Measurements from ENCODE around the gene CRAMP1. TPM values are rescaled to one million over a fixed set of nuclear protein-coding genes. Genes with fewer than 3 reads are reported as not detected.

CRAMP1 gene
- total RNA-seq, 1 experiment from 2014 or later = 22.9 TPM

DNA sequence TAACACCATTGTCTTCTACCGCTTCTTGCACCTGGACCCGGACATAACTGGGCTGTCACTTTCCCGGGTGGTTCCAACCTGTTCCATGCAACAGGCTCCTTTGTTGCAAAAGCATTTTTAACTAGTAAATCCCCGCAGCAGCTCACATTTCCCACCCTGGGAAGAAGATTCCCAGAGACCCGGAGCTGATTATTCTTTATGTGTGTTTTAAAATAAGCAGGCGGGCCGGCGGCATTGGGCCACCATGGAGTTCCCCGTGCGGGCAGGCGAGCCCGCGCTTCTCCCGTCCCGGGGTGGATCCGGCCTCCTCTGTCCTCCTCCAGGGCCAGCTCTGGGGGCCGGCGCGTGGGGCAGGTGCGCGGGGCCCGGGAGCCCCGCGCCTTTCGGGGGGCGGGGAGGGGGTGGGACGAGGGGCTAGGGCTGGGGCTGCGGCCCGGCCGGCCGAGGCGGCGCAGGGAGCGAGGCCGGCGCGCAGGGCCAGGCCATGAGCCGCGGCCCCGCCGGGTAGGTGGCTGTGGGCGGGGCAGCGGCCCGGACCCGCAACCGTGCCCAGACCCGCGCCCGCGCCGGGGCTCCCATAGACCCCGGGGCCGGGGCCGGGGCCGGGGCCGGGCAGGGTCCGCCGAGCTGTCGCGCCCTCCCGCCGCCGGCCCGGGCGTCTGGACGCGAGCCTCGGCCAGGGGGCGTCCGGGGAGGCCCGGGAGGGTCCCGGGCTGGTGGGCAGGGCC, 1.7 kb downstream of the CRAMP1 start:
- RAD21 ChIA-PET (ENCODE audit: low non-redundant PET in 1 of 2, low total read pairs in 2 of 2, uncharacterized antibody in 2 of 2, unreplicated experiment in 2 of 2) = no interaction called here
- Histone ChIP-seq H3K79me2 (ENCODE audit: insufficient read depth, low read length) (peaks cover 53% of the 10 kb centered on the region), H3K27ac (ENCODE audit: low read depth, low read length) (peak overlapping the region; percentile 45; the same call in 1 of the 2 replicates), H3K4me2 (ENCODE audit: low read length) (peak overlapping the region; percentile 98), H3K27me3 (ENCODE audit: insufficient read depth, low read length) (no peaks in the 10 kb centered on the region), H3K9me3 (ENCODE audit: control insufficient read depth in 1 of 2, insufficient read depth in 1 of 2, low read depth in 1 of 2, low read length in 2 of 2) (no peaks in the 10 kb centered on the region), H2AFZ (ENCODE audit: low read depth, low read length, poor library complexity, severe bottlenecking) (no peak overlapping the region), H3K4me1 (ENCODE audit: control insufficient read depth in 1 of 2, insufficient read depth in 2 of 2, low read length in 2 of 2) (peaks cover 7 to 35% of the 10 kb centered on the region in 2 experiments), H3K4me3 (replicated peaks in 1 of 2; ENCODE audit: low read depth in 1 of 2, low read length in 2 of 2) (peak overlapping the region; percentile 91 to 94), H4K20me1 (ENCODE audit: insufficient read depth) (no peaks in the 10 kb centered on the region), H3K36me3 (ENCODE audit: control insufficient read depth in 1 of 2, insufficient read depth in 2 of 2, low read length in 2 of 2) (peaks cover 6 to 15% of the 10 kb centered on the region in 2 experiments; a peak in 2 of 4 replicates), H3K9ac (ENCODE audit: low read length) (peak overlapping the region; percentile 93), H3K9me2 (ENCODE audit: insufficient read depth) (no peaks in the 10 kb centered on the region)
- no peak for DNase-seq (ENCODE audit: low read depth, low spot score)
- intact Hi-C loops (cut with micrococcal nuclease) = loop anchor here (5.0 kb wide), 1 partner anchor 197 kb away; no protein-coding TSS in a partner anchor
- TF ChIP-seq ZFX (IDR thresholded peaks at IDR 0.05) = peak; percentile 61
- TF ChIP-seq MAX (IDR thresholded peaks at IDR 0.05) = 0 out of 2 replicates have a peak, but pooled peaks have one; percentile 1
- TF ChIP-seq, protein P1, sequence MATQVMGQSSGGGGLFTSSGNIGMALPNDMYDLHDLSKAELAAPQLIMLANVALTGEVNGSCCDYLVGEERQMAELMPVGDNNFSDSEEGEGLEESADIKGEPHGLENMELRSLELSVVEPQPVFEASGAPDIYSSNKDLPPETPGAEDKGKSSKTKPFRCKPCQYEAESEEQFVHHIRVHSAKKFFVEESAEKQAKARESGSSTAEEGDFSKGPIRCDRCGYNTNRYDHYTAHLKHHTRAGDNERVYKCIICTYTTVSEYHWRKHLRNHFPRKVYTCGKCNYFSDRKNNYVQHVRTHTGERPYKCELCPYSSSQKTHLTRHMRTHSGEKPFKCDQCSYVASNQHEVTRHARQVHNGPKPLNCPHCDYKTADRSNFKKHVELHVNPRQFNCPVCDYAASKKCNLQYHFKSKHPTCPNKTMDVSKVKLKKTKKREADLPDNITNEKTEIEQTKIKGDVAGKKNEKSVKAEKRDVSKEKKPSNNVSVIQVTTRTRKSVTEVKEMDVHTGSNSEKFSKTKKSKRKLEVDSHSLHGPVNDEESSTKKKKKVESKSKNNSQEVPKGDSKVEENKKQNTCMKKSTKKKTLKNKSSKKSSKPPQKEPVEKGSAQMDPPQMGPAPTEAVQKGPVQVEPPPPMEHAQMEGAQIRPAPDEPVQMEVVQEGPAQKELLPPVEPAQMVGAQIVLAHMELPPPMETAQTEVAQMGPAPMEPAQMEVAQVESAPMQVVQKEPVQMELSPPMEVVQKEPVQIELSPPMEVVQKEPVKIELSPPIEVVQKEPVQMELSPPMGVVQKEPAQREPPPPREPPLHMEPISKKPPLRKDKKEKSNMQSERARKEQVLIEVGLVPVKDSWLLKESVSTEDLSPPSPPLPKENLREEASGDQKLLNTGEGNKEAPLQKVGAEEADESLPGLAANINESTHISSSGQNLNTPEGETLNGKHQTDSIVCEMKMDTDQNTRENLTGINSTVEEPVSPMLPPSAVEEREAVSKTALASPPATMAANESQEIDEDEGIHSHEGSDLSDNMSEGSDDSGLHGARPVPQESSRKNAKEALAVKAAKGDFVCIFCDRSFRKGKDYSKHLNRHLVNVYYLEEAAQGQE (IDR thresholded peaks at IDR 0.05; ENCODE audit: low read depth) = no peak
- CTCF ChIA-PET = no interaction called here
- POLR2A ChIA-PET = no interaction called here
- ATAC-seq = no peak
- no TSS peak for BruUV-seq (replicated peaks)
